Measurements from ENCODE around the gene GPR21. TPM values are rescaled to one million over a fixed set of nuclear protein-coding genes. Genes with fewer than 3 reads are reported as not detected.

The GPR21 gene
- total RNA-seq (2021), result 0.63 to 0.66 TPM in 2 of 3 replicates, not detected in the other
- percentile 90 among the genes with signal in this experiment for Bru-seq, nascent RNA
- long read RNA-seq, experiment 1, result 0 reads
- long read RNA-seq, experiment 2, result 0 reads
- long read RNA-seq, experiment 3, result 0 reads

GRCh38 chr9:123033352-123033751 lies at the start of gene GPR21:
Gene GPR21, plus strand, starts transcription at chr9:123033667. Its CDS starts 900 bp downstream, at chr9:123034567.
- Mint-ChIP-seq H3K4me1 (peaks cover 10% of the 10 kb centered on the region), H3K27me3 (ENCODE audit: low read depth) (no peaks in the 10 kb centered on the region), H3K4me3 (no peak within 1 kb of the TSS), H3K27ac (peak within 1 kb of the TSS; percentile 4; the same call in 1 of the 2 replicates), H3K9me3 (no peaks in the 10 kb centered on the region), H3K36me3 (0 out of 2 replicates have a peak, but pooled peaks cover 3% of the 10 kb centered on the region)
- no peak for TF ChIP-seq E2F4 (CRISPR knock-in tag; IDR thresholded peaks at IDR 0.05; ENCODE audit: borderline replicate concordance, low read depth)
- no peak for TF ChIP-seq NR1H2 (CRISPR knock-in tag; IDR thresholded peaks at IDR 0.05)
- TF ChIP-seq TP53 (CRISPR knock-in tag; IDR thresholded peaks at IDR 0.05), result no peak
- TF ChIP-seq ZNF532 (CRISPR knock-in tag; IDR thresholded peaks at IDR 0.05; ENCODE audit: borderline replicate concordance), result no peak
- no peak for TF ChIP-seq ZNF219 (CRISPR knock-in tag; IDR thresholded peaks at IDR 0.05; ENCODE audit: borderline replicate concordance)
- TF ChIP-seq ETV6 (CRISPR knock-in tag; IDR thresholded peaks at IDR 0.05), result no peak
- no peak for TF ChIP-seq TEAD1 (CRISPR knock-in tag; IDR thresholded peaks at IDR 0.05)
- no peak for TF ChIP-seq AFF4 (CRISPR knock-in tag; IDR thresholded peaks at IDR 0.05; ENCODE audit: borderline replicate concordance)
- no peak for DNase-seq (ENCODE audit: low spot score)
- CTCF ChIA-PET, result no interaction called here
- ATAC-seq, result peak; percentile 58
- POLR2A ChIA-PET, result no interaction called here

- POLR2A ChIA-PET, result no interaction called here
- no peak overlapping the region for H3K4me3 Mint-ChIP-seq
- TF ChIP-seq ZSCAN18 (CRISPR knock-in tag; IDR thresholded peaks at IDR 0.05), result no peak
- no peaks in the 10 kb centered on the region for H3K9me3 Mint-ChIP-seq
- peaks cover 33% of the 10 kb centered on the region for H3K36me3 Mint-ChIP-seq
- H3K27me3 Mint-ChIP-seq (ENCODE audit: low read depth), result no peaks in the 10 kb centered on the region
- no peaks in the 10 kb centered on the region for H3K4me1 Mint-ChIP-seq
- ATAC-seq (no peak), DNase-seq (ENCODE audit: low spot score) (no peak)
- no peak overlapping the region for H3K27ac Mint-ChIP-seq
- CTCF ChIA-PET, result no interaction called here
Measured at GRCh38 chr9:122986010-122986409, 47.5 kb upstream of the GPR21 start.

- no peak for ATAC-seq
- POLR2A ChIA-PET, result interaction anchor here (1.0 kb wide), 1 partner anchor 57 kb away, joined by 3 read pairs; the partner anchor contains the start of gene ZBTB26
- H3K36me3 Mint-ChIP-seq, result peaks cover 33% of the 10 kb centered on the region
- H3K4me1 Mint-ChIP-seq, result no peaks in the 10 kb centered on the region
- DNase-seq (ENCODE audit: low spot score), result no peak
- H3K27ac Mint-ChIP-seq, result no peak overlapping the region; the same call in 1 of the 2 replicates
- no peaks in the 10 kb centered on the region for H3K9me3 Mint-ChIP-seq
- CTCF ChIA-PET, result no interaction called here
- no peak overlapping the region for H3K4me3 Mint-ChIP-seq
- H3K27me3 Mint-ChIP-seq (ENCODE audit: low read depth), result no peaks in the 10 kb centered on the region
- TF ChIP-seq USF1 (CRISPR knock-in tag; IDR thresholded peaks at IDR 0.05), result no peak
- no peak for TF ChIP-seq NFYB (CRISPR knock-in tag; conservative IDR thresholded peaks at IDR 0.05; ENCODE audit: low read depth)
- TF ChIP-seq ZNF532 (CRISPR knock-in tag; IDR thresholded peaks at IDR 0.05; ENCODE audit: borderline replicate concordance), result no peak
- TF ChIP-seq SMAD4 (CRISPR knock-in tag; IDR thresholded peaks at IDR 0.05), result no peak
- TF ChIP-seq JAZF1 (CRISPR knock-in tag; IDR thresholded peaks at IDR 0.05), result no peak
- no peak for TF ChIP-seq ZNF219 (CRISPR knock-in tag; IDR thresholded peaks at IDR 0.05; ENCODE audit: borderline replicate concordance)
Measured at GRCh38 chr9:122988141-122988540, 45.3 kb upstream of the GPR21 start.

Measured in WTC11 (cell line).